GM12878 (cell line): Measurements from ENCODE around the gene TMPRSS6.
A peak's percentile ranks its signal among the peaks of the same experiment; 100 is the strongest.

Experiments
- HDAC6 ChIP-seq: fragments of 200-600 bp; sonication (generic); IDR thresholded peaks from one replicate; pipeline ENCODE4 v1.8.0; 2017; ENCODE audit warnings: antibody characterized with exemption; ENCODE audit not compliant: unreplicated experiment
- RAD21 ChIP-seq: IDR thresholded peaks from 2 replicates; pipeline ENCODE4 v1.6.1; 2011; ENCODE audit warnings: mild to moderate bottlenecking, low read depth, low read length, moderate library complexity; ENCODE audit not compliant: insufficient read depth
- SUZ12 ChIP-seq: fragments of 200-600 bp; sonication (generic); IDR thresholded peaks from one replicate; pipeline ENCODE4 v1.6.1; 2018; ENCODE audit warnings: antibody characterized with exemption, mild to moderate bottlenecking; ENCODE audit not compliant: unreplicated experiment
- TF ChIP-seq, protein P1 (sequence below), 3 experiments: IDR thresholded peaks in 2 of 3; conservative IDR thresholded peaks in 1 of 3; 2 replicates each; pipeline ENCODE4 v1.5.1; 2011; ENCODE audit warnings: low read depth in 3 of 3, low read length in 3 of 3, mild to moderate bottlenecking in 3 of 3, control low read depth in 2 of 3, moderate library complexity in 2 of 3, inconsistent platforms in 1 of 3, mixed read lengths in 1 of 3; ENCODE audit not compliant: control insufficient read depth in 2 of 3, insufficient read depth in 1 of 3; ENCODE audit errors: extremely low read depth in 1 of 3

GRCh38 chr22:37043828-37044538, 65.5 kb downstream of the TMPRSS6 start:
- TF ChIP-seq, protein P1, sequence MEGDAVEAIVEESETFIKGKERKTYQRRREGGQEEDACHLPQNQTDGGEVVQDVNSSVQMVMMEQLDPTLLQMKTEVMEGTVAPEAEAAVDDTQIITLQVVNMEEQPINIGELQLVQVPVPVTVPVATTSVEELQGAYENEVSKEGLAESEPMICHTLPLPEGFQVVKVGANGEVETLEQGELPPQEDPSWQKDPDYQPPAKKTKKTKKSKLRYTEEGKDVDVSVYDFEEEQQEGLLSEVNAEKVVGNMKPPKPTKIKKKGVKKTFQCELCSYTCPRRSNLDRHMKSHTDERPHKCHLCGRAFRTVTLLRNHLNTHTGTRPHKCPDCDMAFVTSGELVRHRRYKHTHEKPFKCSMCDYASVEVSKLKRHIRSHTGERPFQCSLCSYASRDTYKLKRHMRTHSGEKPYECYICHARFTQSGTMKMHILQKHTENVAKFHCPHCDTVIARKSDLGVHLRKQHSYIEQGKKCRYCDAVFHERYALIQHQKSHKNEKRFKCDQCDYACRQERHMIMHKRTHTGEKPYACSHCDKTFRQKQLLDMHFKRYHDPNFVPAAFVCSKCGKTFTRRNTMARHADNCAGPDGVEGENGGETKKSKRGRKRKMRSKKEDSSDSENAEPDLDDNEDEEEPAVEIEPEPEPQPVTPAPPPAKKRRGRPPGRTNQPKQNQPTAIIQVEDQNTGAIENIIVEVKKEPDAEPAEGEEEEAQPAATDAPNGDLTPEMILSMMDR (IDR thresholded peaks at IDR 0.05 in 2 of 3, conservative IDR thresholded peaks at IDR 0.05 in 1 of 3; ENCODE audit: control insufficient read depth in 2 of 3, extremely low read depth in 1 of 3, insufficient read depth in 1 of 3, low read depth in 3 of 3, low read length in 3 of 3) = peak; percentile 81 to 92 (median 85)
- no peak for TF ChIP-seq HDAC6
- peak; percentile 58 for TF ChIP-seq RAD21
- no peak for TF ChIP-seq SUZ12
